NB4 (cell line): ENCODE measurements around the gene CACNA2D4.

Experiments used
- DNase-seq: peaks from one replicate; pipeline ENCODE4 v3.0.0; 2010; ENCODE audit warnings: low read depth
- H3K4me3 ChIP-seq: one replicate; pipeline ENCODE4 v1.5.1; 2011; ENCODE audit warnings: mild to moderate bottlenecking, low read depth, low read length, moderate library complexity
- CTCF ChIP-seq: IDR thresholded peaks from one replicate; pipeline ENCODE4 v1.5.1; 2012; ENCODE audit warnings: low read depth, low read length
- MAX ChIP-seq: IDR thresholded peaks from 2 replicates; pipeline ENCODE4 v1.6.1; 2011; ENCODE audit warnings: low read depth, low read length
- MYC ChIP-seq: IDR thresholded peaks from 2 replicates; pipeline ENCODE4 v1.6.1; 2011; ENCODE audit warnings: low read depth, low read length
- POLR2A ChIP-seq: IDR thresholded peaks from 2 replicates; pipeline ENCODE4 v1.6.1; 2011; ENCODE audit warnings: mild to moderate bottlenecking; ENCODE audit not compliant: insufficient read length; ENCODE audit errors: extremely low read depth

CACNA2D4 gene

GRCh38 chr12:1836854-1837421 is 81.5 kb downstream of the CACNA2D4 start:
- TF ChIP-seq POLR2A: no peak
- TF ChIP-seq MYC: no peak
- TF ChIP-seq MAX: no peak
- no peak for TF ChIP-seq CTCF
- no peak for DNase-seq
- no peak overlapping the region for H3K4me3 ChIP-seq

GRCh38 chr12:1836241-1836803 is 82.1 kb downstream of the CACNA2D4 start:
- TF ChIP-seq MYC: no peak
- TF ChIP-seq MAX: no peak
- no peak for TF ChIP-seq POLR2A
- TF ChIP-seq CTCF: no peak
- no peak for DNase-seq
- H3K4me3 ChIP-seq: no peak overlapping the region

GRCh38 chr12:1835211-1836131 is 83.0 kb downstream of the CACNA2D4 start:
- TF ChIP-seq MYC: 0 out of 2 replicates have a peak, but pooled peaks have one; percentile 17
- no peak for TF ChIP-seq POLR2A
- peak; percentile 50; the same call in 1 of the 2 replicates for TF ChIP-seq MAX
- no peak for TF ChIP-seq CTCF
- DNase-seq: peak; percentile 52
- no peak overlapping the region for H3K4me3 ChIP-seq

GRCh38 chr12:1834186-1834925 is 84.1 kb downstream of the CACNA2D4 start:
- no peak overlapping the region for H3K4me3 ChIP-seq
- no peak for DNase-seq
- TF ChIP-seq CTCF (no peak), MAX (no peak), MYC (no peak)

- no peak for TF ChIP-seq MAX
- TF ChIP-seq MYC: no peak
- TF ChIP-seq POLR2A: no peak
- TF ChIP-seq CTCF: no peak
- no peak for DNase-seq
- H3K4me3 ChIP-seq: no peak overlapping the region
Measured at GRCh38 chr12:1833596-1834028, 84.8 kb downstream of the CACNA2D4 start.
